Uterus (tissue), 4 donors: Measurements from ENCODE around the gene ABHD15. TPM values are rescaled to one million over a fixed set of nuclear protein-coding genes. Genes with fewer than 3 reads are reported as not detected.

Experiments used
- DNase-seq, 2 donors: peaks; one replicate each; pipeline ENCODE4 v3.0.0-alpha.2; 2019 to 2020
- H3K27ac ChIP-seq, 2 donors: fragments of 200-600 bp; sonication (generic); 1 replicate in 1 of 2; 2 replicates in 1 of 2; pipeline ENCODE4 v1.5.1; 2016 to 2018
- H3K27me3 ChIP-seq, 2 donors: fragments of 200-600 bp; sonication (generic); one replicate each; pipeline ENCODE4 v1.5.1; 2018 to 2019; ENCODE audit warnings: control low read depth in 1 of 2
- H3K36me3 ChIP-seq, 2 donors: fragments of 200-600 bp; sonication (generic); one replicate each; pipeline ENCODE4 v1.5.1; 2019; ENCODE audit warnings: control low read depth in 1 of 2
- H3K4me1 ChIP-seq, 2 donors: fragments of 200-600 bp; sonication (generic); one replicate each; pipeline ENCODE4 v1.5.1; 2018 to 2019; ENCODE audit warnings: control low read depth in 1 of 2
- H3K4me3 ChIP-seq, 2 donors: fragments of 200-600 bp; sonication (generic); 1 replicate in 1 of 2; 2 replicates in 1 of 2; pipeline ENCODE4 v1.5.1; 2018 to 2019; ENCODE audit warnings: mild to moderate bottlenecking in 1 of 2
- H3K9me3 ChIP-seq, 2 donors: fragments of 200-600 bp; sonication (generic); one replicate each; pipeline ENCODE4 v1.5.1; 2019; ENCODE audit warnings: control low read depth in 1 of 2
- CTCF ChIP-seq, 4 experiments: fragments of 200-600 bp in 2 of 4; fragments of 450-650 bp in 2 of 4; sonication (generic) in 2 of 4; IDR thresholded peaks; one replicate each; pipeline ENCODE4 v1.5.1; 2016 to 2019; ENCODE audit warnings: antibody characterized with exemption in 4 of 4, mild to moderate bottlenecking in 2 of 4, moderate library complexity in 1 of 4
- POLR2A ChIP-seq, 2 donors: fragments of 450-650 bp; IDR thresholded peaks; one replicate each; pipeline ENCODE4 v1.6.1; 2016; ENCODE audit warnings: antibody characterized with exemption in 2 of 2, mild to moderate bottlenecking in 1 of 2, moderate library complexity in 1 of 2
- intact Hi-C: fragments of 100-400 bp; cut with DNase I; formaldehyde crosslinking; loops from one replicate; pipeline ENCODE4 v1.15.1; 2023; ENCODE audit warnings: low total_unique reads
- total RNA-seq, 4 donors: library from RNA; depleted of rRNA in 3 of 4; stranded (reverse); fragments of >200 nt in 3 of 4; gene quantifications; one replicate each; pipeline versions ENCODE4 v1.1.0 to v1.2.4, GENCODE V29; 2014 to 2023
- donor health status: DM: yes; HTN: yes; CAD: no.

Gene ABHD15
- total RNA-seq, 4 donors from 2014 or later: 0.26 to 11.4 (median 4.4) TPM

DNA sequence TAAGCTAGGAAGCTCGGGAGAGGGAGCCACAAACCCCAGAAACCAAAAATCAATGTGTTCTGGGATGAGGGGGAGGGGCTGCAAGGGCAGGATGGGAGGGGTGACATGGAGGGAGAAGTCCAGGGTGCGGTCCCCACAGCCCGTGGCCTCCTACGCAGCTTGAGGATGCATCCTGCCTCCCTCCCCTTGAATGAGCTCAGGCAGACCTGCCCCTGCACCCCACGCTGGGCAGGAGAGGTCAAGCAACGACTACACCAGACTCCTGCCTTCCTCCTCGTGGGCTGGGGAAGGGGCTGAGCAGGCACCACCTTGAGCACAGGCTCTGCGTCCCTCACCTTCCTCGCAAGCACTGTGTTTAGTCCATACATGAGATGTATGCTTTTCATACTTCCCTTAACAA, 30.0 kb upstream of the ABHD15 start:
- peaks cover 0 to 16% of the 10 kb centered on the region in 2 donors for H3K4me1 ChIP-seq
- peak in 1 of 2 donors; percentile 36 for DNase-seq
- no peak overlapping the region for H3K4me3 ChIP-seq
- no peaks in the 10 kb centered on the region for H3K9me3 ChIP-seq
- H3K27ac ChIP-seq: no peak overlapping the region
- H3K27me3 ChIP-seq: no peaks in the 10 kb centered on the region
- intact Hi-C loops: no loop called here
- TF ChIP-seq POLR2A (IDR thresholded peaks at IDR 0.05) (no peak), CTCF (IDR thresholded peaks at IDR 0.05) (no peak)
- H3K36me3 ChIP-seq: no peaks in the 10 kb centered on the region

DNA sequence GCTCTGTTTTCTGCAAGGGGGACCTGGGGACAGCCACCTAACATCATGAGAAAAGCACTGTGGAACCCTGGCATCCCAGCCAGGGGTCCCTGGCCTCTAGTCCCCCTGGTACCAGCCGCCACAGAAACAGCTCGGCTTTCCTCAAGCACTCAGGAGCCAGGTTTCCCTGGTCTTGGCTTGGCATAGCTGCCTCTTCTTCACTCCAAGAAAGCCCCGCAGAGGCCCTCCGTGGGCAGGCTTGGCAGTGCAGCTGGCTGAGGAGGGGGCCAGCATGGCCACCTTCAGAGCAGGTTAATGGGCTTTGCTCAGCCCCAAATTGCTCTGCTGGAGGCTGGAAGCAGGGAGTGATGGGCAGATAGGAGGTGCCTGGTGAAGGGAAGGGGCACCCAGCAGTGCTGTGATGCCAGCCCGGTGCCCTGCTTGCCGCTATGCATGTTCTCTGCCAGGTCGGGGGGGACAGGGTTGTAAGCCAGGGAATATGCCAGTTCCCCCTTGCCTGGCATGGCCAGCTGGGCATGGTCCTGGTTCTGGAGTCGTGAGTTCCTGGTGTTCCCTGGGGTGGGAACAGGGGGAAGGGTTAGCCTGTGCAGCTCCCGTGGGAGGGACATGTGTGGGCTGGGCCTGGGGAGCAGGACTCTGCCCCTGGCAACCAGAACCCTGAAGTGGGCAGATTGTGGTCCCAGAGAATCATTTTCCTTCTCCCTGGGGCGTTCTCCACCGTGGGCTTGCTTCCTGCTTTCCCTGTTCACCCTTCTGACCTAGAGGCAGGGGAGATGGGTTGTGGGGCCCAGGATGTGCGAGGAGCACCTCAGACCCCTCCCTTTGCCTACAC, 29.3 kb upstream of the ABHD15 start:
- Histone ChIP-seq H3K4me1 (peaks cover 0 to 17% of the 10 kb centered on the region in 2 donors), H3K9me3 (no peaks in the 10 kb centered on the region), H3K27me3 (no peaks in the 10 kb centered on the region), H3K4me3 (no peak overlapping the region), H3K27ac (no peak overlapping the region), H3K36me3 (no peaks in the 10 kb centered on the region)
- peak in 1 of 2 donors; percentile 15 for DNase-seq
- no peak for TF ChIP-seq POLR2A (IDR thresholded peaks at IDR 0.05)
- TF ChIP-seq CTCF (IDR thresholded peaks at IDR 0.05): no peak
- intact Hi-C loops: no loop called here

DNA sequence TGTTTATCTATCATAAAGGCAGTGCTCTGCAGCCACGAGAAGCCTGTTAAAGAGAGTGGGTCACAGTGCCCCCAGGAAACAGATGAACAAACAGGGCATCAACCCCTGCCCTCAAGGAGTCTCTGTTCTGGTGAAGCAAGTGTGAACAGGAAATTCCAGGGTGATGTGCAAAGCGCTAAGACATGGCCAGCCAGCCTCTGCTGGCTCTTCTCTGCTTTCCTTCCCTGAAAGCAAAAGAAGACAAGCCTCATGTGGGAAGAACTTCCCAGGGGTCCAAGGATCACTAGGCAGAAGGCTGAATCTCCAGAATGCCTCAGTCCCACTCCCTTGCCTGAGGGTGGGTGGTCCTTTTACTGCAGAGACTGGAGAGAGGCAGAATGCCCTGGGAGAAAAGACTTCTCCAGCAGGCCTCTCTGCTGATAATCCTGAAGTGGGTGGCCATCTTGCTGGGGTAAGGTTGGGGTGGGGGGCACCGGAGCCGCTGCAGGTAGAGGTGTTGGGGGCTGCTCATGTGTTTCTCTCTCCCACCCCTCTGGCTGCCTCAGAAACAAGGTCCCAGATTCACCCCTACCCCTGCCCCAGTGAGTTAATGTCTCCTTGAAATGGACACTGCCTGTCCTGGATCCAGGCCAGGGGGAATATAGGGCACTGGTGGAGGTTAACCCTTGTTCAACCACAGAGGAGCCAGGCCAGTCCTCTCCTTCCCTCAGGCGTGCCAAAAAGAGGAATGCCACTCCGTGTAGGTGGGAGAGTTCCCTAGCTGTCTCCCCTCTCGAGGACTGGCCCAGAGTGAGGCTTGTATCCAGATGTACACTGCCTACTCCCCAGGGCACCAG, 28.5 kb upstream of the ABHD15 start:
- Histone ChIP-seq H3K4me3 (no peak overlapping the region), H3K27me3 (no peaks in the 10 kb centered on the region), H3K36me3 (no peaks in the 10 kb centered on the region), H3K9me3 (no peaks in the 10 kb centered on the region), H3K4me1 (peaks cover 0 to 20% of the 10 kb centered on the region in 2 donors), H3K27ac (no peak overlapping the region)
- no peak for TF ChIP-seq CTCF (IDR thresholded peaks at IDR 0.05)
- TF ChIP-seq POLR2A (IDR thresholded peaks at IDR 0.05): no peak
- intact Hi-C loops: no loop called here
- no peak for DNase-seq

- no peaks in the 10 kb centered on the region for H3K36me3 ChIP-seq
- DNase-seq: peak; percentile 16 to 21
- no peak overlapping the region for H3K27ac ChIP-seq
- H3K9me3 ChIP-seq: no peaks in the 10 kb centered on the region
- H3K4me1 ChIP-seq: peaks cover 0 to 23% of the 10 kb centered on the region in 2 donors
- H3K27me3 ChIP-seq: no peaks in the 10 kb centered on the region
- intact Hi-C loops: no loop called here
- H3K4me3 ChIP-seq: no peak overlapping the region
- TF ChIP-seq CTCF (IDR thresholded peaks at IDR 0.05) (no peak), POLR2A (IDR thresholded peaks at IDR 0.05) (no peak)
Observed at GRCh38 chr17:29594519-29595090, 27.8 kb upstream of the ABHD15 start.
